Measurements from ENCODE around the gene NHLRC4. TPM values are rescaled to one million over a fixed set of nuclear protein-coding genes. Genes with fewer than 3 reads are reported as not detected.

The NHLRC4 gene
- total and polyA plus RNA-seq, 4 donors, result 2.3 to 8.6 (median 5.7) TPM

DNA sequence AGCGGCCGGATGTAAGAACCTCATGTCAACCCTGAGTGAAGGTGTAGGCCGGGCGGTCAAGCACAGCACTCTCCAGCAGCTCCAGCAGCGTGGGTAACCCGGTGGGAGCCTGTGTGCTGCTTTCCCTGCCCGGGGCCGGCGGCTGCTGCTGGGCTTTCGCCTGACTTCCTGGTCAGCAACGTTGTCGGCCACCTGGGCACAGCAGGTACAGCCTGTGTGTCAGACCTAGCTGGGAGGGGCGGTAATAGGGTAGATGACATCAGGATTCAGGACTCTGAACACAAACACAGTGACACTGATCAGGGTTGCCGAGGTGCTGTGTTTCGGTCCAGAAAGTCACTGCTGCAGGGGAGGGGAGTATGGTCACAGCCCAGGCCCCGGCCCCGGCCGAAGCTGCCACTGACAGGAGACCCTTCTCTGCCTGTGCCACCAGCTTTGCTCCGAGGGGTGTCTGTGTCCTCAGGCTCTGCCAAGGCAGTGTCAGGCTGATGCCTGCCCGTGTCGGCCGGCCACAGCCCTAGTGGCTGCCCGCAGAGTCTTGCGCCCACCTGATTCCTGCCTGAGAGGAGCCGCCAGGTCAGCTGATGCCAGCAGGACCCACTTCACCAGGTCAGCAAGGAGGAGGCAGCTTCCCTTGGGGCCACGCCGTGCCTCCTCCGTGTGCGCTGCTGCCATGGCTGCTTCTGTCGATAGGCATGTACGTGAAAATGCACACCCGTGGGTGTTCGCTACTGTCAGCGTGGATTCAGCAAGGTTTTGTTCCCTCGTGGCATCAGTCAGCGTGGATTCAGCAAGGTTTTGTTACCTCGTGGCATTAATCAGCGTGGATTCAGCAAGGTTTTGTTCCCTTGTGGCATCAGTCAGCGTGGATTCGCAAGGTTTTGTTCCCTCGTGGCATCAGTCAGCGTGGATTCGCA, 32.3 kb downstream of the NHLRC4 start:
- no peaks in the 10 kb centered on the region for H3K9me3 ChIP-seq (ENCODE audit: control insufficient read depth in 4 of 4, insufficient read depth in 3 of 4, low read length in 3 of 4)
- no peak overlapping the region for H3K4me3 ChIP-seq
- no peak overlapping the region for H3K27ac ChIP-seq (ENCODE audit: low read depth in 1 of 2, low read length in 1 of 2)
- TF ChIP-seq, protein P1, sequence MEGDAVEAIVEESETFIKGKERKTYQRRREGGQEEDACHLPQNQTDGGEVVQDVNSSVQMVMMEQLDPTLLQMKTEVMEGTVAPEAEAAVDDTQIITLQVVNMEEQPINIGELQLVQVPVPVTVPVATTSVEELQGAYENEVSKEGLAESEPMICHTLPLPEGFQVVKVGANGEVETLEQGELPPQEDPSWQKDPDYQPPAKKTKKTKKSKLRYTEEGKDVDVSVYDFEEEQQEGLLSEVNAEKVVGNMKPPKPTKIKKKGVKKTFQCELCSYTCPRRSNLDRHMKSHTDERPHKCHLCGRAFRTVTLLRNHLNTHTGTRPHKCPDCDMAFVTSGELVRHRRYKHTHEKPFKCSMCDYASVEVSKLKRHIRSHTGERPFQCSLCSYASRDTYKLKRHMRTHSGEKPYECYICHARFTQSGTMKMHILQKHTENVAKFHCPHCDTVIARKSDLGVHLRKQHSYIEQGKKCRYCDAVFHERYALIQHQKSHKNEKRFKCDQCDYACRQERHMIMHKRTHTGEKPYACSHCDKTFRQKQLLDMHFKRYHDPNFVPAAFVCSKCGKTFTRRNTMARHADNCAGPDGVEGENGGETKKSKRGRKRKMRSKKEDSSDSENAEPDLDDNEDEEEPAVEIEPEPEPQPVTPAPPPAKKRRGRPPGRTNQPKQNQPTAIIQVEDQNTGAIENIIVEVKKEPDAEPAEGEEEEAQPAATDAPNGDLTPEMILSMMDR (IDR thresholded peaks at IDR 0.05; ENCODE audit: control extremely low read depth, extremely low read depth), result no peak
- H3K4me1 ChIP-seq (ENCODE audit: control insufficient read depth in 5 of 5, insufficient read depth in 5 of 5, low read length in 5 of 5), result peaks cover 0 to 11% (median 0%) of the 10 kb centered on the region in 5 donors
- no peaks in the 10 kb centered on the region for H3K27me3 ChIP-seq (ENCODE audit: control insufficient read depth in 3 of 3, insufficient read depth in 3 of 3, low read length in 2 of 3)
- ATAC-seq (ENCODE audit: insufficient read depth, low FRiP score), result no peak
- H3K9ac ChIP-seq (ENCODE audit: insufficient read depth in 1 of 2, low read length in 2 of 2), result no peak overlapping the region
- WGBS, 2 donors, result 97% methylated on average over 43 of the region's 43 CpGs
- no peak for DNase-seq
- H3K36me3 ChIP-seq (ENCODE audit: control insufficient read depth in 4 of 4, insufficient read depth in 4 of 4, low read length in 4 of 4), result peaks cover 0 to 14% (median 5%) of the 10 kb centered on the region in 4 donors

DNA sequence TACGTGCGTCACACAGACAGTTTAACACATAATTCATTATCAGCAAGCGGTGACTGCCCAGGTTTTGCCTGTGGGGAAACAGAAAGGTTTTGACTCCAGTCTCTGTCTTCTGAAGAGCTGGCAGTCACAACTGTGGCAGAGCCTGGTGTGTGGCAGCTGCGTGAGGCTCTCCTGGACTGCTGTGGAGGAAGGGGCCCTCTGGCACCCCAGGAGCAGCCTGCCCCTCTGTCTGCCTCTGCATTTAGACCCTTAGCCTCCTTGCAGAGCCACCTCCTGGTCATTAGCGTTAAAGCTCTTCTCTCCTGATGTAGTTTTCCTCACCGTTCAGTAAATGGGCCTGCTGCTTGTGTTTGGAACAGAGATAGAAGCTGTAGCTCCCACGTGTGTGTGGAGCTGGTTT, 34.0 kb downstream of the NHLRC4 start:
- Histone ChIP-seq H3K36me3 (ENCODE audit: control insufficient read depth in 4 of 4, insufficient read depth in 4 of 4, low read length in 4 of 4) (peaks cover 0 to 14% (median 7%) of the 10 kb centered on the region in 4 donors), H3K27me3 (ENCODE audit: control insufficient read depth in 3 of 3, insufficient read depth in 3 of 3, low read length in 2 of 3) (no peaks in the 10 kb centered on the region), H3K4me3 (no peak overlapping the region), H3K9ac (ENCODE audit: insufficient read depth in 1 of 2, low read length in 2 of 2) (no peak overlapping the region), H3K27ac (ENCODE audit: low read depth in 1 of 2, low read length in 1 of 2) (no peak overlapping the region), H3K9me3 (ENCODE audit: control insufficient read depth in 4 of 4, insufficient read depth in 3 of 4, low read length in 3 of 4) (no peaks in the 10 kb centered on the region), H3K4me1 (ENCODE audit: control insufficient read depth in 5 of 5, insufficient read depth in 5 of 5, low read length in 5 of 5) (peaks cover 0 to 2% (median 0%) of the 10 kb centered on the region in 5 donors)
- WGBS, 2 donors, result 43 to 57% methylated on average over 7 of the region's 7 CpGs
- TF ChIP-seq, protein P1 (IDR thresholded peaks at IDR 0.05; ENCODE audit: control extremely low read depth, extremely low read depth), result no peak
- DNase-seq (no peak), ATAC-seq (ENCODE audit: insufficient read depth, low FRiP score) (no peak)

DNA sequence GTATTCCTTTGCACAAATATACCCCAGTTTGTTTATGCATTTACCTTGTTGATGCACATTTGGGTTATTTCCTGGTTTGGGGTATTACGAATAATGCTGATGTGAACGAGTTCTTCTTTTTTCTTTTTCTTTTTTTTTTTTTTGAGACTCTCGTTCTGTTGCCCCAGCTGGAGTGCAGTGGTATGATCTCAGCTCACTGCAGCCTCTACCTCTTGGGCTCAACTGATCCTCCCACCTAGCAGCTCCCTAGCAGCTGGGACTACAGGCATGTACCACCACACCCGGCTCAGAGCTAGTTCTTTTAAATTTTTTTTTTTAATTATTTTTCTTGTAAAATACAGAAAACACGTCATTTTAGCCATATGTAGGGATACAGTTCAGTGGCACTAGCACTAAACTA, 37.1 kb downstream of the NHLRC4 start:
- TF ChIP-seq, protein P1 (IDR thresholded peaks at IDR 0.05; ENCODE audit: control extremely low read depth, extremely low read depth), result no peak

More for the DNA sequence above, 37.1 kb downstream of the NHLRC4 start:
- Histone ChIP-seq H3K27ac (ENCODE audit: low read depth in 1 of 2, low read length in 1 of 2) (no peak overlapping the region), H3K4me1 (ENCODE audit: control insufficient read depth in 5 of 5, insufficient read depth in 5 of 5, low read length in 5 of 5) (peaks cover 0 to 4% (median 0%) of the 10 kb centered on the region in 5 donors), H3K27me3 (ENCODE audit: control insufficient read depth in 3 of 3, insufficient read depth in 3 of 3, low read length in 2 of 3) (no peaks in the 10 kb centered on the region), H3K4me3 (no peak overlapping the region), H3K9me3 (ENCODE audit: control insufficient read depth in 4 of 4, insufficient read depth in 3 of 4, low read length in 3 of 4) (no peaks in the 10 kb centered on the region), H3K9ac (ENCODE audit: insufficient read depth in 1 of 2, low read length in 2 of 2) (no peak overlapping the region), H3K36me3 (ENCODE audit: control insufficient read depth in 4 of 4, insufficient read depth in 4 of 4, low read length in 4 of 4) (peaks cover 0 to 10% (median 4%) of the 10 kb centered on the region in 4 donors)
- 56 to 71% methylated on average over 5 of the region's 5 CpGs for WGBS, 2 donors
- no peak for ATAC-seq (ENCODE audit: insufficient read depth, low FRiP score)
- DNase-seq, result no peak

All from lung (tissue), 12 donors.